ENCODE measurements around the gene RNF13. TPM values are rescaled to one million over a fixed set of nuclear protein-coding genes. Genes with fewer than 3 reads are reported as not detected.
A peak's percentile ranks its signal among the peaks of the same experiment; 100 is the strongest.

The RNF13 gene
- total and polyA plus RNA-seq, 9 donors: 29.3 to 43.7 (median 33.5) TPM

GRCh38 chr3:149902498-149903139, 89.6 kb downstream of the RNF13 start:
- peaks cover 2% of the 10 kb centered on the region for H3K4me1 ChIP-seq (ENCODE audit: control insufficient read depth, insufficient read depth, low read length)
- no peak for DNase-seq
- H3K36me3 ChIP-seq (ENCODE audit: control insufficient read depth, insufficient read depth, low read length): no peaks in the 10 kb centered on the region
- H3K27me3 ChIP-seq (ENCODE audit: control insufficient read depth, insufficient read depth, low read length): no peaks in the 10 kb centered on the region
- no peak overlapping the region for H3K27ac ChIP-seq (ENCODE audit: low read length)
- no peak overlapping the region for H3K4me3 ChIP-seq (ENCODE audit: low read length)
- no CpG with 5 or more reads among the region's 3 CpGs for WGBS (ENCODE audit: insufficient coverage)
- H3K9me3 ChIP-seq (replicated peaks; ENCODE audit: control insufficient read depth, low read depth, low read length): no peaks in the 10 kb centered on the region

GRCh38 chr3:149906036-149906435, 93.0 kb downstream of the RNF13 start:
- Histone ChIP-seq H3K27ac (ENCODE audit: low read length) (no peak overlapping the region), H3K4me1 (ENCODE audit: control insufficient read depth, insufficient read depth, low read length) (peaks cover 2% of the 10 kb centered on the region)

GRCh38 chr3:149908424-149908957, 95.5 kb downstream of the RNF13 start:
- Histone ChIP-seq H3K27me3 (ENCODE audit: control insufficient read depth, insufficient read depth, low read length) (no peaks in the 10 kb centered on the region), H3K36me3 (ENCODE audit: control insufficient read depth, insufficient read depth, low read length) (no peaks in the 10 kb centered on the region), H3K4me3 (ENCODE audit: low read length) (no peak overlapping the region), H3K27ac (ENCODE audit: low read length) (no peak overlapping the region), H3K9me3 (replicated peaks; ENCODE audit: control insufficient read depth, low read depth, low read length) (no peaks in the 10 kb centered on the region), H3K4me1 (ENCODE audit: control insufficient read depth, insufficient read depth, low read length) (peaks cover 2% of the 10 kb centered on the region)
- no peak for DNase-seq

More at GRCh38 chr3:149906036-149906435, 93.0 kb downstream of the RNF13 start:
- no peak for DNase-seq
- Histone ChIP-seq H3K4me3 (ENCODE audit: low read length) (no peak overlapping the region), H3K36me3 (ENCODE audit: control insufficient read depth, insufficient read depth, low read length) (no peaks in the 10 kb centered on the region), H3K9me3 (replicated peaks; ENCODE audit: control insufficient read depth, low read depth, low read length) (no peaks in the 10 kb centered on the region), H3K27me3 (ENCODE audit: control insufficient read depth, insufficient read depth, low read length) (no peaks in the 10 kb centered on the region)

DNA sequence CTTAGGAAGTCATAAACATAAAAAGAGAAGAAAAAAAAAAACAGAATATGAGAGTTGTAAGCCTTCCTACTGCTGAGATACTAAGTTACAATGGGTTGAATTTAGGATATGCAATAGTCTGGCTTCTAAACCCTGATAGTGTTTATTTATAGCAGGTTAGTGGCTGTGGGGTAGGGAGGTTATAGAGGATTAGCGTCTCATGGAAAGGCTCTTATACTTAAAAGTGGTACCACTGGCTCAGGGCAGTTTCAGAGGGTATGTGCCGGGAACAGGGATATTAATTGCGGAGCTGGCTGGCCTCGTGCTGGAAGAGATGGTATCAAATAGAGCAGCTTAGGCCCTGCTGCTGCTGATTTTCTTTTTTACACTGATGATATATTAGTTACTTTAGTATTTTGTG, 96.9 kb downstream of the RNF13 start:
- Histone ChIP-seq H3K36me3 (ENCODE audit: control insufficient read depth, insufficient read depth, low read length) (no peaks in the 10 kb centered on the region), H3K9me3 (replicated peaks; ENCODE audit: control insufficient read depth, low read depth, low read length) (no peaks in the 10 kb centered on the region), H3K27ac (ENCODE audit: low read length) (no peak overlapping the region), H3K27me3 (ENCODE audit: control insufficient read depth, insufficient read depth, low read length) (no peaks in the 10 kb centered on the region), H3K4me3 (ENCODE audit: low read length) (no peak overlapping the region), H3K4me1 (ENCODE audit: control insufficient read depth, insufficient read depth, low read length) (peaks cover 2% of the 10 kb centered on the region)
- 29% methylated on average over 1 of the region's 4 CpGs for WGBS (ENCODE audit: insufficient coverage)
- peak; percentile 6 for DNase-seq

DNA sequence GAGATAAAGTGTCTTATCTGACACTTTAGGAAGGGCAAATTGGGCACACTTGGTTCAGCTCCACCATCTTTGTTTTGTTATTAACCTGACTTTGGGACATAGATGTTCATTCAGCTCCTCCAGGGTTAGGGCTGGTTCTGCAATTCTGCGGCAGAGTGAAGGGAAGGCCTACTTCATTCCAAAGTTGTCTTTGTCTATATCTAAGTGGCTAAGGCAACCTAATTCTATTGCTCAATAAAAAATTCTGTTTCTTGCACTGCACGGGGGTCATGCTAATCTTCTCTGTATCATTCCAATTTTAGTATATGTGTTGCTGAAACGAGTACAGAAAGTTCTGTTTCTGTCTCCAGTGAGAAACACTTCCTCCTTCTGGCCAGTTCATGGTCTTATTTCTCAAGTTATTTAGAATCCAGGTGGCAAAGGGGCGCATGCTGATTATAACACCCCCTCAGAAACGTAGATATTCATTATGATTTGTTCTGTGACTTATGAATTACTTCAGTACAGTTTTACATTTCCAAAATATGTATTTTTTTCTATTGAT, 104.2 kb downstream of the RNF13 start:
- Histone ChIP-seq H3K4me1 (ENCODE audit: control insufficient read depth, insufficient read depth, low read length) (no peaks in the 10 kb centered on the region), H3K27ac (ENCODE audit: low read length) (no peak overlapping the region), H3K4me3 (ENCODE audit: low read length) (no peak overlapping the region), H3K36me3 (ENCODE audit: control insufficient read depth, insufficient read depth, low read length) (no peaks in the 10 kb centered on the region), H3K27me3 (ENCODE audit: control insufficient read depth, insufficient read depth, low read length) (no peaks in the 10 kb centered on the region), H3K9me3 (replicated peaks; ENCODE audit: control insufficient read depth, low read depth, low read length) (no peaks in the 10 kb centered on the region)
- WGBS (ENCODE audit: insufficient coverage): no CpG with 5 or more reads among the region's 5 CpGs
- DNase-seq: no peak

- Histone ChIP-seq H3K4me1 (ENCODE audit: control insufficient read depth, insufficient read depth, low read length) (no peaks in the 10 kb centered on the region), H3K9me3 (replicated peaks; ENCODE audit: control insufficient read depth, low read depth, low read length) (no peaks in the 10 kb centered on the region), H3K27ac (ENCODE audit: low read length) (no peak overlapping the region), H3K27me3 (ENCODE audit: control insufficient read depth, insufficient read depth, low read length) (no peaks in the 10 kb centered on the region), H3K36me3 (ENCODE audit: control insufficient read depth, insufficient read depth, low read length) (no peaks in the 10 kb centered on the region), H3K4me3 (ENCODE audit: low read length) (no peak overlapping the region)
- WGBS (ENCODE audit: insufficient coverage): no CpG with 5 or more reads among the region's 3 CpGs
- DNase-seq: no peak
Measured at GRCh38 chr3:149919509-149919908, 106.5 kb downstream of the RNF13 start.

DNA sequence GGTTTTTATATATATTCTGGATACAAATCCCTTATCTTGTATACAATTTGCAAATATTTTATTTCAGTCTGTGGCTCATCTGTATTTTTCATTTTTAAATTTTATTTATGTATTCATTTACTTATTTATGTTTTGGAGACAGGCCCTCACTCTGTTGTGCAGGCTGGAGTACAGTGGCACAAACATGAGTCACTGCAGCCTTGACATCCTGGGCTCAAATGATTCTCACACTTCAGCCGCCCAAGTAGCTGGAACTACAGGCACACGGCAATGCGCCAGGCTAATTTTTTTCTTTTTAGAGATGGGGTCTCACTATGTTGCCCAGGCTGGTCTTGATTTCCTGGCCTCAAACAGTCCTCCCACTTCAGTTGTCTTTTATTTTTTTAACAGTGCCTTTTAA, 107.1 kb downstream of the RNF13 start:
- WGBS (ENCODE audit: insufficient coverage): no CpG with 5 or more reads among the region's 3 CpGs

DNA sequence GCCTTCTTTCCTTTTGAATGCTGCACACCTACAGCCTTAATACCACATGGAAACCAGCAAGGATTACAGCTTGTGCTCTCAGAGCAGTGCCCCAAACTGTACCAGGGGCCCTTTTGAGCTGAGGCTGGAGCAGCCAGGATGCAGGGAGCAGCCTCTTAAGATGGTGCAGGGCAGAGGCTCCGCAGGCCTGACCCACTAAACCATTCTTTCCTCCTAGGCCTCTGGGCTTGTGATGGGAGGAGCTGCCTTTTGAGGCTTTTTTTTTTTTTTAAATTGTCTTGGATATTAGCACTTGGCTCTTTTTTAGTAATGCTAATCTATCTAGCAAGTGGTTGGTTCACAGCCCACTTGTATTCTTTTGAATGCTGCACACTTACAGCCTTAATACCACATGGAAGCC, 120.0 kb downstream of the RNF13 start:
- H3K27ac ChIP-seq (ENCODE audit: low read length): no peak overlapping the region
- peaks cover 6% of the 10 kb centered on the region for H3K36me3 ChIP-seq (ENCODE audit: control insufficient read depth, insufficient read depth, low read length)
- peaks cover 19% of the 10 kb centered on the region for H3K9me3 ChIP-seq (replicated peaks; ENCODE audit: control insufficient read depth, low read depth, low read length)
- no peaks in the 10 kb centered on the region for H3K4me1 ChIP-seq (ENCODE audit: control insufficient read depth, insufficient read depth, low read length)
- no CpG with 5 or more reads among the region's 1 CpG for whole genome bisulfite sequencing (ENCODE audit: insufficient coverage)
- no peak overlapping the region for H3K4me3 ChIP-seq (ENCODE audit: low read length)
- H3K27me3 ChIP-seq (ENCODE audit: control insufficient read depth, insufficient read depth, low read length): no peaks in the 10 kb centered on the region
- DNase-seq: no peak

More for the DNA sequence above, 107.1 kb downstream of the RNF13 start:
- Histone ChIP-seq H3K27me3 (ENCODE audit: control insufficient read depth, insufficient read depth, low read length) (no peaks in the 10 kb centered on the region), H3K4me3 (ENCODE audit: low read length) (no peak overlapping the region), H3K36me3 (ENCODE audit: control insufficient read depth, insufficient read depth, low read length) (no peaks in the 10 kb centered on the region), H3K4me1 (ENCODE audit: control insufficient read depth, insufficient read depth, low read length) (no peaks in the 10 kb centered on the region), H3K9me3 (replicated peaks; ENCODE audit: control insufficient read depth, low read depth, low read length) (no peaks in the 10 kb centered on the region), H3K27ac (ENCODE audit: low read length) (no peak overlapping the region)
- DNase-seq: no peak

DNA sequence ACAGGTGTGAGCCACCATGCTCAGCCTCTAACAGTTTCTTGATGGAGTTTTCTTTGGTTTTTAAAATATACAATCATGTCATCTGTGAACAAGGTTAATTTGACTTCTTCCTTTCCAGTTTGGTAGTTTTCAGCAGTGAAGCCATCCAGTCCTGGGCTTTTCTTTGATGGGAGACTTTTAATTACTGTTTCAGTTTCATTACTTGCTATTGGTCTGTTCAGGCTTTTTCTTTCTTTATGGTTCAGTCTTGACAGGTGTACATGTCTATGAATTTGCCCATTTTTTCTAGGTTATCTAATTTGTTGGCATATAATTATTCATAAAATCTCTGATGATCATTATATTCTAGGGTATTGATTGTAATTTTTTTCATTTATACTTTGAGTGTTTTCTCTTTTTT, 120.8 kb downstream of the RNF13 start:
- H3K27ac ChIP-seq (ENCODE audit: low read length): no peak overlapping the region
- peaks cover 15% of the 10 kb centered on the region for H3K9me3 ChIP-seq (replicated peaks; ENCODE audit: control insufficient read depth, low read depth, low read length)
- no peaks in the 10 kb centered on the region for H3K4me1 ChIP-seq (ENCODE audit: control insufficient read depth, insufficient read depth, low read length)
- no peak overlapping the region for H3K4me3 ChIP-seq (ENCODE audit: low read length)
- no peaks in the 10 kb centered on the region for H3K27me3 ChIP-seq (ENCODE audit: control insufficient read depth, insufficient read depth, low read length)
- DNase-seq: no peak
- H3K36me3 ChIP-seq (ENCODE audit: control insufficient read depth, insufficient read depth, low read length): peaks cover 6% of the 10 kb centered on the region

DNA sequence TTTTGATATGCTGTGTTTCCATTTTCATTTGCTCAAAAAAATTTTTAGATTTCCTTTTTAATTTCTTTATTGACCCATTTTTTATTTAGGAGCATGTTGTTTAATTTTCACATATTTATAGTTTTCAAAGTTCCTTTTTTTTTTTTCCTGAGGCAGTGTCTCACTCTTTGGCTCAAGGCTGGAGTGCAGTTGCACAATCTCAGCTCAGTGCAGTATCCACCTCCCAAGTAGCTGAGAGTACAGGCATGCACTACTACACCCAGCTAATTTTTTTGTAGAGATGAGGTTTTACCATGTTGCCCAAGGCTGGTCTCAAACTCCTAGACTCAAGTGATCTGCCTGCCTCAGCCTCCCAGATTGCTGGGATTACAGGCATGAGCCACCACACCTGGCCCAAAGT, 121.5 kb downstream of the RNF13 start:
- no peaks in the 10 kb centered on the region for H3K4me1 ChIP-seq (ENCODE audit: control insufficient read depth, insufficient read depth, low read length)
- H3K27me3 ChIP-seq (ENCODE audit: control insufficient read depth, insufficient read depth, low read length): no peaks in the 10 kb centered on the region
- H3K36me3 ChIP-seq (ENCODE audit: control insufficient read depth, insufficient read depth, low read length): peaks cover 9% of the 10 kb centered on the region
- H3K4me3 ChIP-seq (ENCODE audit: low read length): no peak overlapping the region
- H3K27ac ChIP-seq (ENCODE audit: low read length): no peak overlapping the region
- DNase-seq: no peak
- H3K9me3 ChIP-seq (replicated peaks; ENCODE audit: control insufficient read depth, low read depth, low read length): peaks cover 15% of the 10 kb centered on the region

DNA sequence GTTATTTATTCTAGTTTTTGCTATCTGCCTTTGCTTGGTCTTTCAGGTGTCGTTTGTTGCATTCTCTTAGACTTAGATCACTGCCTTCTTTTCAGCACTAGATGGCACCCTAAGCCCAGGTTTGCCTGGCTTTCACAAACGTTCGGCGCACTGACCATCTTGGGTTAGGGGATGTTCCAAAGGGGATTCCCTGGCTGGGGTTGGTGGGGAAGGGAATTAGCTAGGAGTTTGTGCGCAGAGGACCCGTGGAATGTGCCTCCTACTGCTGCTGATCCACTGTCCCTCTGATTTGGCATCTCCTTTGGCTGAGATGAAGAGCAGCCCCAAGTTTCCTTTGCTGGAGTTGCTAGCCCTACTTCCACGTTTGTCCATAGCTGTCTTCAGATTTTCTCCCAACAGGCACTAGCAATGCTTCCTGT, 123.8 kb downstream of the RNF13 start:
- H3K27ac ChIP-seq (ENCODE audit: low read length): no peak overlapping the region
- H3K36me3 ChIP-seq (ENCODE audit: control insufficient read depth, insufficient read depth, low read length): peaks cover 9% of the 10 kb centered on the region
- peaks cover 14% of the 10 kb centered on the region for H3K9me3 ChIP-seq (replicated peaks; ENCODE audit: control insufficient read depth, low read depth, low read length)
- H3K4me3 ChIP-seq (ENCODE audit: low read length): no peak overlapping the region
- no peaks in the 10 kb centered on the region for H3K4me1 ChIP-seq (ENCODE audit: control insufficient read depth, insufficient read depth, low read length)
- 58% methylated on average over 3 of the region's 7 CpGs for WGBS (ENCODE audit: insufficient coverage)
- H3K27me3 ChIP-seq (ENCODE audit: control insufficient read depth, insufficient read depth, low read length): no peaks in the 10 kb centered on the region
- DNase-seq: peak; percentile 29

Data from muscle of leg (tissue), 11 donors.